Panc1 (cell line): ENCODE results near the gene HSD17B11.

Experiments used
- POLR2AphosphoS5 ChIP-seq: IDR thresholded peaks from 2 replicates; pipeline ENCODE4 v1.6.1; 2012; ENCODE audit warnings: mild to moderate bottlenecking, low read depth, low read length, moderate library complexity
- SIN3A ChIP-seq: IDR thresholded peaks from 2 replicates; pipeline ENCODE4 v1.6.1; 2012; ENCODE audit warnings: low read depth, mild to moderate bottlenecking, low read length, moderate library complexity, borderline replicate concordance; ENCODE audit not compliant: insufficient read depth
- TCF7L2 ChIP-seq: IDR thresholded peaks from 2 replicates; pipeline ENCODE4 v1.6.1; 2011; ENCODE audit warnings: mild to moderate bottlenecking, low read depth, low read length, inconsistent platforms
- TF ChIP-seq, protein P1 (sequence below), 2 experiments: IDR thresholded peaks; 2 replicates each; pipeline ENCODE4 v1.6.1; 2011 to 2012; ENCODE audit warnings: low read depth in 2 of 2, control low read depth in 1 of 2, low read length in 1 of 2, mild to moderate bottlenecking in 1 of 2, moderate library complexity in 1 of 2; ENCODE audit not compliant: insufficient read depth in 1 of 2
- TF ChIP-seq, protein P2 (sequence below): fragments of 450-650 bp; IDR thresholded peaks from 2 replicates; pipeline ENCODE4 v1.5.1; 2017; ENCODE audit warnings: mild to moderate bottlenecking

DNA sequence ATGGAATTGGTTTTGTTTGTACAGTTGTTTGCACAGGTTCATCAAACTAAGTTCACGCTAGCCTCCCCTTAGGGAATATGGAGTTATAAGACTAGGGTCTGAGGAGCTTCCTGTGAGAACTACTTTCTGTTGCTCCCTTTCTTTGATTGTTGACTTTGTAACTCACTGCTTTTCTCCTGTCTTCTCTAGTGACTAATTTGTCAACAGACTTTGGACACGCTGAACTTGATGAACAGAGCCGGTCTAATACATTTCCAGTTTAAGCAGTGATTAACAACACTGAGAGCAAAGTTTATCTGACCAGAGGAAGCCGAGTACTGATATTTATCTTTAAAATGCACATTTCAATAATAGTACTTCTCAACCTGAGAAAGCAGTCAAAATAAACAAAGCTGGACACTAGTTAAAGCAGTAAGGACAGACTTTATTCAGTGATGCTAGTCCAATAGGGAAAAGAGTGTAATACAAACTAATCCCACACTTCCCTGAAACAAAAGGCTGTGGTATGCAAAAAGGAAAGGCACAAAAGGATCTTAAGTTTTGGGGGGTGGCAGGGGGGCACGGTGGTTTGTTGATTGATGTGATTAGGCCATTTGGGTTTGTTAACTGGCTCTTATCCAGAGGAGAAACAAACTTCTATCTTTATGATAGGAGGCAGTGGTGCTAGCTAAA is 28.7 kb upstream of the HSD17B11 start:
- TF ChIP-seq, protein P1, sequence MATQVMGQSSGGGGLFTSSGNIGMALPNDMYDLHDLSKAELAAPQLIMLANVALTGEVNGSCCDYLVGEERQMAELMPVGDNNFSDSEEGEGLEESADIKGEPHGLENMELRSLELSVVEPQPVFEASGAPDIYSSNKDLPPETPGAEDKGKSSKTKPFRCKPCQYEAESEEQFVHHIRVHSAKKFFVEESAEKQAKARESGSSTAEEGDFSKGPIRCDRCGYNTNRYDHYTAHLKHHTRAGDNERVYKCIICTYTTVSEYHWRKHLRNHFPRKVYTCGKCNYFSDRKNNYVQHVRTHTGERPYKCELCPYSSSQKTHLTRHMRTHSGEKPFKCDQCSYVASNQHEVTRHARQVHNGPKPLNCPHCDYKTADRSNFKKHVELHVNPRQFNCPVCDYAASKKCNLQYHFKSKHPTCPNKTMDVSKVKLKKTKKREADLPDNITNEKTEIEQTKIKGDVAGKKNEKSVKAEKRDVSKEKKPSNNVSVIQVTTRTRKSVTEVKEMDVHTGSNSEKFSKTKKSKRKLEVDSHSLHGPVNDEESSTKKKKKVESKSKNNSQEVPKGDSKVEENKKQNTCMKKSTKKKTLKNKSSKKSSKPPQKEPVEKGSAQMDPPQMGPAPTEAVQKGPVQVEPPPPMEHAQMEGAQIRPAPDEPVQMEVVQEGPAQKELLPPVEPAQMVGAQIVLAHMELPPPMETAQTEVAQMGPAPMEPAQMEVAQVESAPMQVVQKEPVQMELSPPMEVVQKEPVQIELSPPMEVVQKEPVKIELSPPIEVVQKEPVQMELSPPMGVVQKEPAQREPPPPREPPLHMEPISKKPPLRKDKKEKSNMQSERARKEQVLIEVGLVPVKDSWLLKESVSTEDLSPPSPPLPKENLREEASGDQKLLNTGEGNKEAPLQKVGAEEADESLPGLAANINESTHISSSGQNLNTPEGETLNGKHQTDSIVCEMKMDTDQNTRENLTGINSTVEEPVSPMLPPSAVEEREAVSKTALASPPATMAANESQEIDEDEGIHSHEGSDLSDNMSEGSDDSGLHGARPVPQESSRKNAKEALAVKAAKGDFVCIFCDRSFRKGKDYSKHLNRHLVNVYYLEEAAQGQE (IDR thresholded peaks at IDR 0.05; ENCODE audit: insufficient read depth in 1 of 2, low read depth in 2 of 2, low read length in 1 of 2), result no peak
- TF ChIP-seq, protein P2, sequence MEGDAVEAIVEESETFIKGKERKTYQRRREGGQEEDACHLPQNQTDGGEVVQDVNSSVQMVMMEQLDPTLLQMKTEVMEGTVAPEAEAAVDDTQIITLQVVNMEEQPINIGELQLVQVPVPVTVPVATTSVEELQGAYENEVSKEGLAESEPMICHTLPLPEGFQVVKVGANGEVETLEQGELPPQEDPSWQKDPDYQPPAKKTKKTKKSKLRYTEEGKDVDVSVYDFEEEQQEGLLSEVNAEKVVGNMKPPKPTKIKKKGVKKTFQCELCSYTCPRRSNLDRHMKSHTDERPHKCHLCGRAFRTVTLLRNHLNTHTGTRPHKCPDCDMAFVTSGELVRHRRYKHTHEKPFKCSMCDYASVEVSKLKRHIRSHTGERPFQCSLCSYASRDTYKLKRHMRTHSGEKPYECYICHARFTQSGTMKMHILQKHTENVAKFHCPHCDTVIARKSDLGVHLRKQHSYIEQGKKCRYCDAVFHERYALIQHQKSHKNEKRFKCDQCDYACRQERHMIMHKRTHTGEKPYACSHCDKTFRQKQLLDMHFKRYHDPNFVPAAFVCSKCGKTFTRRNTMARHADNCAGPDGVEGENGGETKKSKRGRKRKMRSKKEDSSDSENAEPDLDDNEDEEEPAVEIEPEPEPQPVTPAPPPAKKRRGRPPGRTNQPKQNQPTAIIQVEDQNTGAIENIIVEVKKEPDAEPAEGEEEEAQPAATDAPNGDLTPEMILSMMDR, result no peak
- TF ChIP-seq POLR2AphosphoS5 (no peak), SIN3A (no peak), TCF7L2 (no peak)
